Tibial nerve (tissue), 4 donors: ENCODE data around the gene KAZN. TPM values are rescaled to one million over a fixed set of nuclear protein-coding genes. Genes with fewer than 3 reads are reported as not detected.

ENCODE experiments used
- DNase-seq, 2 donors: peaks; one replicate each; pipeline ENCODE4 v3.0.0-alpha.2; 2019; ENCODE audit warnings: low spot score in 2 of 2
- H3K27ac ChIP-seq, 4 donors: fragments of 200-600 bp; sonication (generic) in 3 of 4; one replicate each; pipeline ENCODE4 v1.5.1; 2017 to 2019; ENCODE audit warnings: mild to moderate bottlenecking in 1 of 4
- H3K27me3 ChIP-seq, 2 donors: fragments of 200-600 bp; sonication (generic) in 1 of 2; one replicate each; pipeline versions ENCODE4 v1.5.1 to v1.6.0; 2017 to 2019
- H3K36me3 ChIP-seq, 3 donors: fragments of 200-600 bp; sonication (generic); one replicate each; pipeline ENCODE4 v1.5.1; 2018 to 2019
- H3K4me1 ChIP-seq, 4 donors: fragments of 200-600 bp; sonication (generic) in 3 of 4; one replicate each; pipeline ENCODE4 v1.5.1; 2017 to 2019
- H3K4me3 ChIP-seq, 4 donors: fragments of 200-600 bp; sonication (generic) in 3 of 4; one replicate each; pipeline ENCODE4 v1.5.1; 2017 to 2019; ENCODE audit warnings: mild to moderate bottlenecking in 1 of 4, moderate library complexity in 1 of 4
- H3K9me3 ChIP-seq, 4 donors: fragments of 200-600 bp; sonication (generic) in 3 of 4; one replicate each; pipeline ENCODE4 v1.5.1; 2017 to 2019
- CTCF ChIP-seq, 5 experiments: fragments of 200-600 bp in 3 of 5; fragments of 450-650 bp in 2 of 5; sonication (generic) in 3 of 5; IDR thresholded peaks; one replicate each; pipeline ENCODE4 v1.5.1; 2016 to 2019; ENCODE audit warnings: antibody characterized with exemption in 5 of 5, mild to moderate bottlenecking in 3 of 5, moderate library complexity in 2 of 5
- EP300 ChIP-seq, 2 donors: sonication (generic); formaldehyde crosslinking; IDR thresholded peaks; one replicate each; pipeline ENCODE4 v1.6.1; 2017; ENCODE audit warnings: antibody characterized with exemption in 2 of 2, mild to moderate bottlenecking in 1 of 2
- POLR2A ChIP-seq, 2 donors: fragments of 450-650 bp; IDR thresholded peaks; one replicate each; pipeline ENCODE4 v1.6.1; 2017; ENCODE audit warnings: antibody characterized with exemption in 2 of 2, mild to moderate bottlenecking in 2 of 2, moderate library complexity in 2 of 2
- WGBS, 2 donors: methylation state at CpG; one replicate each; pipeline ENCODE4 v1.1.5; 2018; 5-methylcytosine and 5-hydroxymethylcytosine counted together
- total RNA-seq, 4 donors: library from RNA; depleted of rRNA; stranded (reverse); fragments of >200 nt; gene quantifications; one replicate each; pipeline ENCODE4 v1.1.0, GENCODE V29; 2016

The KAZN gene
- total RNA-seq, 4 donors from 2014 or later: 16.0 to 29.2 (median 22.2) TPM

GRCh38 chr1:14594045-14594444 is 4.4 kb upstream of the KAZN start:
- Histone ChIP-seq H3K9me3 (no peaks in the 10 kb centered on the region), H3K4me3 (no peak overlapping the region), H3K4me1 (peaks cover 0 to 15% (median 0%) of the 10 kb centered on the region in 4 donors), H3K27ac (peak overlapping the region in 1 of 4 donors; percentile 30), H3K27me3 (peaks cover 0 to 37% of the 10 kb centered on the region in 2 donors), H3K36me3 (no peaks in the 10 kb centered on the region)
- WGBS, 2 donors: 76 to 82% methylated on average over 5 of the region's 5 CpGs
- no peak for TF ChIP-seq CTCF (IDR thresholded peaks at IDR 0.05)
- TF ChIP-seq POLR2A (IDR thresholded peaks at IDR 0.05): no peak
- no peak for TF ChIP-seq EP300 (IDR thresholded peaks at IDR 0.05)
- DNase-seq: no peak

GRCh38 chr1:14596591-14596990 is 1.9 kb upstream of the KAZN start:
- Histone ChIP-seq H3K4me1 (peaks cover 0 to 22% (median 0%) of the 10 kb centered on the region in 4 donors), H3K27me3 (peaks cover 3 to 61% of the 10 kb centered on the region in 2 donors), H3K9me3 (no peaks in the 10 kb centered on the region), H3K36me3 (no peaks in the 10 kb centered on the region), H3K27ac (no peak overlapping the region), H3K4me3 (no peak overlapping the region)
- WGBS, 2 donors: 87 to 88% methylated on average over 5 of the region's 5 CpGs
- TF ChIP-seq EP300 (IDR thresholded peaks at IDR 0.05) (no peak), POLR2A (IDR thresholded peaks at IDR 0.05) (no peak), CTCF (IDR thresholded peaks at IDR 0.05) (no peak)
- DNase-seq: no peak

- no peak overlapping the region for H3K4me3 ChIP-seq
- TF ChIP-seq EP300 (IDR thresholded peaks at IDR 0.05) (no peak), CTCF (IDR thresholded peaks at IDR 0.05) (no peak), POLR2A (IDR thresholded peaks at IDR 0.05) (no peak)
- H3K9me3 ChIP-seq: no peaks in the 10 kb centered on the region
- H3K4me1 ChIP-seq: peaks cover 0 to 31% (median 0%) of the 10 kb centered on the region in 4 donors
- WGBS, 2 donors: 48 to 53% methylated on average over 10 of the region's 10 CpGs
- no peak for DNase-seq
- H3K36me3 ChIP-seq: no peaks in the 10 kb centered on the region
- peak overlapping the region in 1 of 4 donors; percentile 83 for H3K27ac ChIP-seq
- peaks cover 3 to 67% of the 10 kb centered on the region in 2 donors for H3K27me3 ChIP-seq
Measured at GRCh38 chr1:14597343-14598006, 1.0 kb upstream of the KAZN start.

- 2 to 6% methylated on average over 22 of the region's 26 CpGs for WGBS, 2 donors
- no peaks in the 10 kb centered on the region for H3K36me3 ChIP-seq
- DNase-seq: no peak
- no peak for TF ChIP-seq CTCF (IDR thresholded peaks at IDR 0.05)
- no peak for TF ChIP-seq POLR2A (IDR thresholded peaks at IDR 0.05)
- TF ChIP-seq EP300 (IDR thresholded peaks at IDR 0.05): no peak
- peak overlapping the region in 1 of 4 donors; percentile 83 for H3K27ac ChIP-seq
- no peaks in the 10 kb centered on the region for H3K9me3 ChIP-seq
- H3K4me1 ChIP-seq: peaks cover 0 to 31% (median 0%) of the 10 kb centered on the region in 4 donors
- peak overlapping the region; percentile 20 to 55 (median 24) for H3K4me3 ChIP-seq
- peaks cover 3 to 68% of the 10 kb centered on the region in 2 donors for H3K27me3 ChIP-seq
Measured at GRCh38 chr1:14598007-14598497, 433 bp upstream of the KAZN start.

- Histone ChIP-seq H3K27me3 (peaks cover 3 to 69% of the 10 kb centered on the region in 2 donors), H3K9me3 (no peaks in the 10 kb centered on the region), H3K36me3 (no peaks in the 10 kb centered on the region), H3K4me3 (peak overlapping the region in 3 of 4 donors; percentile 20 to 55 (median 24)), H3K27ac (peak overlapping the region; percentile 11 to 83 (median 50)), H3K4me1 (peaks cover 0 to 31% (median 0%) of the 10 kb centered on the region in 4 donors)
- no peak for DNase-seq
- 0 to 2% methylated on average over 19 to 37 of the region's 43 CpGs for WGBS, 2 donors
- no peak for TF ChIP-seq CTCF (IDR thresholded peaks at IDR 0.05)
- TF ChIP-seq EP300 (IDR thresholded peaks at IDR 0.05): no peak
- TF ChIP-seq POLR2A (IDR thresholded peaks at IDR 0.05): no peak
Measured at GRCh38 chr1:14599183-14599791, 802 bp downstream of the KAZN start.
